Keratinocyte (primary cell): ENCODE measurements around the gene MYBPC2. TPM values are rescaled to one million over a fixed set of nuclear protein-coding genes. Genes with fewer than 3 reads are reported as not detected.

Source experiments
- DNase-seq: peaks from one replicate; pipeline ENCODE4 v3.0.0-alpha.2; 2011; ENCODE audit warnings: low read depth, missing footprints, low spot score
- FAIRE-seq: peaks from 2 replicates; lab custom pipeline; 2011; peaks lifted over from hg19 to GRCh38; lab: Jason Lieb, UNC
- H2AFZ ChIP-seq: 2 replicates; pipeline ENCODE4 v1.6.0; 2012; ENCODE audit warnings: low read length, control low read depth, inconsistent platforms; ENCODE audit not compliant: control insufficient read depth
- H3K27ac ChIP-seq: 2 replicates; pipeline ENCODE4 v1.5.1; 2011; ENCODE audit warnings: low read length; ENCODE audit not compliant: control insufficient read depth, insufficient read depth
- H3K27me3 ChIP-seq: 3 replicates; pipeline ENCODE4 v1.6.0; 2011; ENCODE audit warnings: low read length; ENCODE audit not compliant: control insufficient read depth, insufficient read depth; ENCODE audit errors: extremely low read depth
- H3K36me3 ChIP-seq, 2 experiments: 2 replicates in 1 of 2; 3 replicates in 1 of 2; pipeline ENCODE4 v1.5.1; 2011; ENCODE audit warnings: low read length in 2 of 2, mild to moderate bottlenecking in 1 of 2; ENCODE audit not compliant: control insufficient read depth in 2 of 2, insufficient read depth in 2 of 2; ENCODE audit errors: extremely low read depth in 1 of 2
- H3K4me1 ChIP-seq: 3 replicates; pipeline ENCODE4 v1.5.1; 2011; ENCODE audit warnings: low read length; ENCODE audit not compliant: control insufficient read depth, insufficient read depth; ENCODE audit errors: extremely low read depth
- H3K4me2 ChIP-seq: 3 replicates; pipeline ENCODE4 v1.6.0; 2011; ENCODE audit warnings: low read depth, low read length; ENCODE audit not compliant: control insufficient read depth, insufficient read depth; ENCODE audit errors: extremely low read depth
- H3K4me3 ChIP-seq, 3 experiments: fragments of 200-600 bp in 1 of 3; sonication (generic) in 1 of 3; 2 replicates in 2 of 3; 3 replicates in 1 of 3; pipeline ENCODE4 v1.5.1; 2011 to 2016; ENCODE audit warnings: low read length in 3 of 3, mild to moderate bottlenecking in 3 of 3, control low read depth in 2 of 3, inconsistent platforms in 1 of 3, low read depth in 1 of 3, mixed read lengths in 1 of 3, mixed run types in 1 of 3, moderate library complexity in 1 of 3; ENCODE audit not compliant: control insufficient read depth in 2 of 3, insufficient read depth in 2 of 3; ENCODE audit errors: extremely low read depth in 1 of 3
- H3K79me2 ChIP-seq: 2 replicates; pipeline ENCODE4 v1.6.0; 2012; ENCODE audit warnings: low read length; ENCODE audit not compliant: control insufficient read depth, insufficient read depth
- H3K9ac ChIP-seq: 3 replicates; pipeline ENCODE4 v1.6.0; 2011; ENCODE audit warnings: low read length; ENCODE audit not compliant: control insufficient read depth, insufficient read depth; ENCODE audit errors: extremely low read depth
- H3K9me1 ChIP-seq: 3 replicates; pipeline ENCODE4 v1.6.0; 2011; ENCODE audit warnings: low read length; ENCODE audit not compliant: control insufficient read depth, insufficient read depth; ENCODE audit errors: extremely low read depth
- H3K9me3 ChIP-seq: 2 replicates; pipeline ENCODE4 v1.5.1; 2012; ENCODE audit warnings: low read depth, low read length; ENCODE audit not compliant: control insufficient read depth
- H4K20me1 ChIP-seq: 3 replicates; pipeline ENCODE4 v1.6.0; 2011; ENCODE audit warnings: low read length; ENCODE audit not compliant: control insufficient read depth, insufficient read depth; ENCODE audit errors: extremely low read depth
- EZH2 ChIP-seq: IDR thresholded peaks from one replicate; pipeline ENCODE4 v1.6.1; 2012; ENCODE audit warnings: inconsistent platforms, mild to moderate bottlenecking, low read length, moderate library complexity
- dilution Hi-C: fragments of 300-500 bp; cut with MboI; formaldehyde crosslinking; loops from one replicate; pipeline ENCODE4 v1.7.0; 2020; ENCODE audit warnings: low sequenced_read_pairs; ENCODE audit not compliant: extremely low pct_ligation_motif_present
- polyA plus RNA-seq, 5 experiments: library from polyadenylated mRNA; depleted of rRNA in 3 of 5; stranded (reverse) in 3 of 5; stranded (forward) in 1 of 5; unstranded in 1 of 5; fragments of >200 nt; gene quantifications; 1 replicate in 1 of 5; 2 replicates in 3 of 5; 3 replicates in 1 of 5; pipeline versions ENCODE4 v1.2.1 to v1.2.3, GENCODE V29; 2011 to 2012; ENCODE audit warnings: missing spikeins in 2 of 5, low read depth in 1 of 5, low replicate concordance in 1 of 5
- TF ChIP-seq, protein P1 (sequence below), 3 experiments: IDR thresholded peaks in 1 of 3; conservative IDR thresholded peaks in 1 of 3; optimal IDR thresholded peaks in 1 of 3; 2 replicates in 2 of 3; 3 replicates in 1 of 3; pipeline versions ENCODE3 to v1.5.1; 2011; ENCODE audit warnings: low read length in 3 of 3, mild to moderate bottlenecking in 3 of 3, moderate library complexity in 2 of 3, control low read depth in 1 of 3, inconsistent platforms in 1 of 3; ENCODE audit not compliant: insufficient read depth in 2 of 3; ENCODE audit errors: extremely low read depth in 1 of 3

Gene MYBPC2
- polyA plus RNA-seq, 1 donor (not counting 4 experiments of a cell fraction or from before 2014, with no cell fraction given), result not detected

DNA sequence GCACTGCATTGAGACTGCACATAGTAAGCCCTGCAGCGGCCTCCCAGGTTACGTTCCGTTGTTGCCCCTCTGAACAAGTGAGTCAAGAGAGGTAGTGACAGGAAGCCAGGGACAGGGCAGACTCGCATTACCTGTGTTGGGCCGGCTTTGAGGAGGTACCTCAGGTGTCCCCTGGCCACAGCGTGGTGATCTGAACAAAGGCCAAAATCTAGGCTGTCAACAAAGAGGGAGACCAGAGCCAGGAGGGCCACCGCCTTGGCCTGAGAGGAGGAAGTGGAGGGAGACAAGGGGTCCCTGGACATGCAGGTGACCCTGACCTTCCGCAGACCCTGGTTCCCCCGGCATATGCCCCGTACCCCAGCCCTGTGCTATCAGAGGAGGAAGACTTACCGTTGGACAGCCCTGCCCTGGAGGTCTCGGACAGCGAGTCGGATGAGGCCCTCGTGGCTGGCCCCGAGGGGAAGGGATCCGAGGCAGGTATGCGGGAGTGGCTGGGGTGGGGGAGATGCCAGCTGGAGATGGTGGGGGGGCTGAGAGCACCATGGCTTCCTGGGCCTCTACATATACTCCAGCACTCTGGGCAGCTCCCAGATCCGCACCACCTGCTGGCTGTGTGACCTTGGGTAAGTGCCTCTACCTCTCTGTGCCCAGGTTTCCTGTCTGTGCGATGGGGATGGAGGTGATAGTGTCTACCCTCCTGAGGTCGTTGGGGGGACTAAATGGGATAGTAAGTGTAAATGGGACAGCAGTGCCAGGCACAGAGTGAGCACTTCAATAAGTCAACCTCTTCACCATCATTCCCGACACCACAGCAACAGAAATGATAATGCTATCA is 9.2 kb upstream of the MYBPC2 start:
- Histone ChIP-seq H3K4me1 (no peaks in the 10 kb centered on the region), H3K79me2 (no peaks in the 10 kb centered on the region), H3K4me3 (no peak overlapping the region), H3K27me3 (peaks cover 15% of the 10 kb centered on the region), H3K36me3 (no peaks in the 10 kb centered on the region), H3K9ac (no peak overlapping the region), H4K20me1 (no peaks in the 10 kb centered on the region), H3K27ac (no peak overlapping the region), H3K4me2 (no peak overlapping the region), H3K9me1 (no peaks in the 10 kb centered on the region), H3K9me3 (no peaks in the 10 kb centered on the region), H2AFZ (no peak overlapping the region)
- DNase-seq (no peak), FAIRE-seq (no peak)
- dilution Hi-C loops, result no loop called here
- TF ChIP-seq EZH2, result no peak
- TF ChIP-seq, protein P1, sequence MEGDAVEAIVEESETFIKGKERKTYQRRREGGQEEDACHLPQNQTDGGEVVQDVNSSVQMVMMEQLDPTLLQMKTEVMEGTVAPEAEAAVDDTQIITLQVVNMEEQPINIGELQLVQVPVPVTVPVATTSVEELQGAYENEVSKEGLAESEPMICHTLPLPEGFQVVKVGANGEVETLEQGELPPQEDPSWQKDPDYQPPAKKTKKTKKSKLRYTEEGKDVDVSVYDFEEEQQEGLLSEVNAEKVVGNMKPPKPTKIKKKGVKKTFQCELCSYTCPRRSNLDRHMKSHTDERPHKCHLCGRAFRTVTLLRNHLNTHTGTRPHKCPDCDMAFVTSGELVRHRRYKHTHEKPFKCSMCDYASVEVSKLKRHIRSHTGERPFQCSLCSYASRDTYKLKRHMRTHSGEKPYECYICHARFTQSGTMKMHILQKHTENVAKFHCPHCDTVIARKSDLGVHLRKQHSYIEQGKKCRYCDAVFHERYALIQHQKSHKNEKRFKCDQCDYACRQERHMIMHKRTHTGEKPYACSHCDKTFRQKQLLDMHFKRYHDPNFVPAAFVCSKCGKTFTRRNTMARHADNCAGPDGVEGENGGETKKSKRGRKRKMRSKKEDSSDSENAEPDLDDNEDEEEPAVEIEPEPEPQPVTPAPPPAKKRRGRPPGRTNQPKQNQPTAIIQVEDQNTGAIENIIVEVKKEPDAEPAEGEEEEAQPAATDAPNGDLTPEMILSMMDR (optimal IDR thresholded peaks at IDR 0.05 in 1 of 3, IDR thresholded peaks at IDR 0.05 in 1 of 3, conservative IDR thresholded peaks at IDR 0.05 in 1 of 3; ENCODE audit: extremely low read depth in 1 of 3, insufficient read depth in 2 of 3, low read length in 3 of 3), result no peak

DNA sequence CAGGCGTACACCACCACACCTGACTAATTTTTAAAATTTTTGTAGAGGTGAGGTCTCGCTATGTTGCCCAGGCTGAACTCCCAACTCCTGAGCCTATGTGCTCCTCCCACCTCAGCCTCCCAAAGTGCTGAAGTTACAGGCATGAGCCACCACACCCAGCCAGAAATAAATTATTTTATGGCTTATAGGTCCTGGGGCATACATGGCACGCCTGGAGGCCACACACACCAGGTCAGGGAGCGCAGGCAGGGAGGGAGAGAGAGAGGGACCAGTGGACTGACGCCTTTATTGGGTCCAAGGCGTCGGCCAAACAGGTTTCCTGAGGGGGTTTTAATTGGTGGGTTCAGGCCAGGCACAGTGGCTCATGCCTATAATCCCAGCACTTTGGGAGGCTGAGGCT is 7.1 kb upstream of the MYBPC2 start:
- TF ChIP-seq, protein P1 (optimal IDR thresholded peaks at IDR 0.05 in 1 of 3, IDR thresholded peaks at IDR 0.05 in 1 of 3, conservative IDR thresholded peaks at IDR 0.05 in 1 of 3; ENCODE audit: extremely low read depth in 1 of 3, insufficient read depth in 2 of 3, low read length in 3 of 3), result no peak
- TF ChIP-seq EZH2, result no peak

More for the DNA sequence above, 7.1 kb upstream of the MYBPC2 start:
- no peak for DNase-seq
- no peaks in the 10 kb centered on the region for H3K4me1 ChIP-seq
- H3K27ac ChIP-seq, result no peak overlapping the region
- FAIRE-seq, result no peak
- H3K36me3 ChIP-seq, result no peaks in the 10 kb centered on the region
- H3K4me2 ChIP-seq, result no peak overlapping the region
- no peak overlapping the region for H3K9ac ChIP-seq
- H3K27me3 ChIP-seq, result no peaks in the 10 kb centered on the region
- no peaks in the 10 kb centered on the region for H3K9me3 ChIP-seq
- no peaks in the 10 kb centered on the region for H3K79me2 ChIP-seq
- H3K9me1 ChIP-seq, result no peaks in the 10 kb centered on the region
- no peak overlapping the region for H3K4me3 ChIP-seq
- H4K20me1 ChIP-seq, result no peaks in the 10 kb centered on the region
- no peak overlapping the region for H2AFZ ChIP-seq
- dilution Hi-C loops, result no loop called here
